Measurements from ENCODE around the gene DTX4. TPM values are rescaled to one million over a fixed set of nuclear protein-coding genes. Genes with fewer than 3 reads are reported as not detected.

The DTX4 gene
- total and polyA plus RNA-seq, 4 donors, result 27.8 to 108 (median 66.0) TPM

GRCh38 chr11:59212744-59213631 lies 41.1 kb downstream of the DTX4 start, which contains the start of gene MPEG1:
MPEG1 (minus strand) TSS chr11:59212927; CDS start chr11:59212865, 62 bp downstream.
- WGBS (ENCODE audit: insufficient coverage), result 87% methylated on average over 4 of the region's 10 CpGs
- Histone ChIP-seq H3K36me3 (ENCODE audit: control insufficient read depth, insufficient read depth, low read length) (peaks cover 8% of the 10 kb centered on the region), H3K27me3 (ENCODE audit: control insufficient read depth, insufficient read depth, low read length) (no peaks in the 10 kb centered on the region), H3K4me1 (ENCODE audit: control insufficient read depth, insufficient read depth, low read length) (no peaks in the 10 kb centered on the region), H3K9me3 (ENCODE audit: control insufficient read depth, insufficient read depth, low read length) (no peaks in the 10 kb centered on the region), H3K4me3 (ENCODE audit: low read depth, low read length) (no peak within 1 kb of the TSS), H3K27ac (ENCODE audit: low read depth, low read length) (no peak within 1 kb of the TSS)
- DNase-seq (ENCODE audit: low read depth in 4 of 6, low spot score in 6 of 6), result no peak

GRCh38 chr11:59214141-59214893 lies 42.4 kb downstream of the DTX4 start:
- DNase-seq (ENCODE audit: low read depth in 4 of 6, low spot score in 6 of 6), result no peak
- 96% methylated on average over 2 of the region's 2 CpGs for WGBS (ENCODE audit: insufficient coverage)
- H3K27ac ChIP-seq (ENCODE audit: low read depth, low read length), result no peak overlapping the region
- H3K4me1 ChIP-seq (ENCODE audit: control insufficient read depth, insufficient read depth, low read length), result no peaks in the 10 kb centered on the region
- H3K9me3 ChIP-seq (ENCODE audit: control insufficient read depth, insufficient read depth, low read length), result no peaks in the 10 kb centered on the region
- no peak overlapping the region for H3K4me3 ChIP-seq (ENCODE audit: low read depth, low read length)
- H3K36me3 ChIP-seq (ENCODE audit: control insufficient read depth, insufficient read depth, low read length), result peaks cover 8% of the 10 kb centered on the region
- H3K27me3 ChIP-seq (ENCODE audit: control insufficient read depth, insufficient read depth, low read length), result no peaks in the 10 kb centered on the region

GRCh38 chr11:59216641-59217564 lies 45.0 kb downstream of the DTX4 start:
- Histone ChIP-seq H3K9me3 (ENCODE audit: control insufficient read depth, insufficient read depth, low read length) (no peaks in the 10 kb centered on the region), H3K4me3 (ENCODE audit: low read depth, low read length) (no peak overlapping the region), H3K4me1 (ENCODE audit: control insufficient read depth, insufficient read depth, low read length) (no peaks in the 10 kb centered on the region), H3K36me3 (ENCODE audit: control insufficient read depth, insufficient read depth, low read length) (no peaks in the 10 kb centered on the region), H3K27me3 (ENCODE audit: control insufficient read depth, insufficient read depth, low read length) (no peaks in the 10 kb centered on the region), H3K27ac (ENCODE audit: low read depth, low read length) (peak overlapping the region; percentile 12)
- WGBS (ENCODE audit: insufficient coverage), result 47% methylated on average over 4 of the region's 9 CpGs
- DNase-seq (ENCODE audit: low read depth in 4 of 6, low spot score in 6 of 6), result peak in 1 of 6 donors; percentile 47

GRCh38 chr11:59218319-59218718 lies 46.4 kb downstream of the DTX4 start:
- H3K27ac ChIP-seq (ENCODE audit: low read depth, low read length), result no peak overlapping the region
- H3K9me3 ChIP-seq (ENCODE audit: control insufficient read depth, insufficient read depth, low read length), result no peaks in the 10 kb centered on the region
- H3K36me3 ChIP-seq (ENCODE audit: control insufficient read depth, insufficient read depth, low read length), result no peaks in the 10 kb centered on the region
- H3K4me3 ChIP-seq (ENCODE audit: low read depth, low read length), result no peak overlapping the region
- no peak for DNase-seq (ENCODE audit: low read depth in 4 of 6, low spot score in 6 of 6)
- WGBS (ENCODE audit: insufficient coverage), result 100% methylated on average over 2 of the region's 4 CpGs
- no peaks in the 10 kb centered on the region for H3K27me3 ChIP-seq (ENCODE audit: control insufficient read depth, insufficient read depth, low read length)
- H3K4me1 ChIP-seq (ENCODE audit: control insufficient read depth, insufficient read depth, low read length), result no peaks in the 10 kb centered on the region

- Histone ChIP-seq H3K36me3 (ENCODE audit: control insufficient read depth, insufficient read depth, low read length) (no peaks in the 10 kb centered on the region), H3K4me3 (ENCODE audit: low read depth, low read length) (no peak overlapping the region), H3K27me3 (ENCODE audit: control insufficient read depth, insufficient read depth, low read length) (no peaks in the 10 kb centered on the region), H3K9me3 (ENCODE audit: control insufficient read depth, insufficient read depth, low read length) (no peaks in the 10 kb centered on the region), H3K4me1 (ENCODE audit: control insufficient read depth, insufficient read depth, low read length) (no peaks in the 10 kb centered on the region), H3K27ac (ENCODE audit: low read depth, low read length) (no peak overlapping the region)
- WGBS (ENCODE audit: insufficient coverage), result no CpG with 5 or more reads among the region's 2 CpGs
- no peak for DNase-seq (ENCODE audit: low read depth in 4 of 6, low spot score in 6 of 6)
Measured at GRCh38 chr11:59218893-59219292, 47.0 kb downstream of the DTX4 start.

GRCh38 chr11:59219836-59220235 lies 47.9 kb downstream of the DTX4 start:
- no peak overlapping the region for H3K27ac ChIP-seq (ENCODE audit: low read depth, low read length)
- no peaks in the 10 kb centered on the region for H3K4me1 ChIP-seq (ENCODE audit: control insufficient read depth, insufficient read depth, low read length)
- no peak for DNase-seq (ENCODE audit: low read depth in 4 of 6, low spot score in 6 of 6)
- H3K4me3 ChIP-seq (ENCODE audit: low read depth, low read length), result no peak overlapping the region
- no peaks in the 10 kb centered on the region for H3K27me3 ChIP-seq (ENCODE audit: control insufficient read depth, insufficient read depth, low read length)
- H3K9me3 ChIP-seq (ENCODE audit: control insufficient read depth, insufficient read depth, low read length), result no peaks in the 10 kb centered on the region
- WGBS (ENCODE audit: insufficient coverage), result 71% methylated on average over 2 of the region's 4 CpGs
- H3K36me3 ChIP-seq (ENCODE audit: control insufficient read depth, insufficient read depth, low read length), result no peaks in the 10 kb centered on the region

- Histone ChIP-seq H3K4me1 (ENCODE audit: control insufficient read depth, insufficient read depth, low read length) (no peaks in the 10 kb centered on the region), H3K27me3 (ENCODE audit: control insufficient read depth, insufficient read depth, low read length) (no peaks in the 10 kb centered on the region), H3K36me3 (ENCODE audit: control insufficient read depth, insufficient read depth, low read length) (no peaks in the 10 kb centered on the region), H3K9me3 (ENCODE audit: control insufficient read depth, insufficient read depth, low read length) (no peaks in the 10 kb centered on the region), H3K27ac (ENCODE audit: low read depth, low read length) (no peak overlapping the region), H3K4me3 (ENCODE audit: low read depth, low read length) (no peak overlapping the region)
- no CpG with 5 or more reads among the region's 4 CpGs for WGBS (ENCODE audit: insufficient coverage)
- DNase-seq (ENCODE audit: low read depth in 4 of 6, low spot score in 6 of 6), result no peak
Measured at GRCh38 chr11:59221441-59221840, 49.5 kb downstream of the DTX4 start.

GRCh38 chr11:59222464-59223060 lies 50.6 kb downstream of the DTX4 start:
- H3K27ac ChIP-seq (ENCODE audit: low read depth, low read length), result no peak overlapping the region
- H3K9me3 ChIP-seq (ENCODE audit: control insufficient read depth, insufficient read depth, low read length), result no peaks in the 10 kb centered on the region
- WGBS (ENCODE audit: insufficient coverage), result 80% methylated on average over 1 of the region's 2 CpGs

GRCh38 chr11:59223177-59223576 lies 51.2 kb downstream of the DTX4 start:
- no peaks in the 10 kb centered on the region for H3K36me3 ChIP-seq (ENCODE audit: control insufficient read depth, insufficient read depth, low read length)
- no peak for DNase-seq (ENCODE audit: low read depth in 4 of 6, low spot score in 6 of 6)
- H3K27ac ChIP-seq (ENCODE audit: low read depth, low read length), result no peak overlapping the region
- no peaks in the 10 kb centered on the region for H3K4me1 ChIP-seq (ENCODE audit: control insufficient read depth, insufficient read depth, low read length)
- no peaks in the 10 kb centered on the region for H3K27me3 ChIP-seq (ENCODE audit: control insufficient read depth, insufficient read depth, low read length)
- H3K9me3 ChIP-seq (ENCODE audit: control insufficient read depth, insufficient read depth, low read length), result no peaks in the 10 kb centered on the region
- H3K4me3 ChIP-seq (ENCODE audit: low read depth, low read length), result no peak overlapping the region
- WGBS (ENCODE audit: insufficient coverage), result 83% methylated on average over 1 of the region's 1 CpG

More at GRCh38 chr11:59222464-59223060, 50.6 kb downstream of the DTX4 start:
- no peaks in the 10 kb centered on the region for H3K4me1 ChIP-seq (ENCODE audit: control insufficient read depth, insufficient read depth, low read length)
- no peaks in the 10 kb centered on the region for H3K27me3 ChIP-seq (ENCODE audit: control insufficient read depth, insufficient read depth, low read length)
- no peaks in the 10 kb centered on the region for H3K36me3 ChIP-seq (ENCODE audit: control insufficient read depth, insufficient read depth, low read length)
- no peak overlapping the region for H3K4me3 ChIP-seq (ENCODE audit: low read depth, low read length)
- DNase-seq (ENCODE audit: low read depth in 4 of 6, low spot score in 6 of 6), result no peak
